Endothelial cell of umbilical vein (primary cell): ENCODE data around the gene SGCE. TPM values are rescaled to one million over a fixed set of nuclear protein-coding genes. Genes with fewer than 3 reads are reported as not detected.

ENCODE experiments used
- BruUV-seq: library from RNA; stranded (reverse); fragments of 400-500 nt; replicated peaks from 2 replicates; lab custom pipeline; 2021; lab: Mats Ljungman, UMichigan
- CTCF ChIA-PET: fragments of 300-600, 350-600 bp; sonication (Branson Sonifier 250); formaldehyde crosslinking; loops from one replicate; lab custom pipeline; 2021; ENCODE audit warnings: antibody characterized with exemption, inconsistent platforms; lab: Charles Lee
- POLR2A ChIA-PET: fragments of 300-600, 350-600 bp; sonication (Branson Sonifier 250); formaldehyde crosslinking; loops from one replicate; lab custom pipeline; 2021; ENCODE audit warnings: antibody characterized with exemption, inconsistent platforms; lab: Charles Lee
- DNase-seq: peaks from one replicate; pipeline ENCODE4 v3.0.0-alpha.2; 2011; ENCODE audit warnings: low read depth, low spot score
- FAIRE-seq: peaks from 2 replicates; lab custom pipeline; 2011; peaks lifted over from hg19 to GRCh38; lab: Jason Lieb, UNC
- H2AFZ ChIP-seq: 2 replicates; pipeline ENCODE4 v1.6.0; 2012; ENCODE audit warnings: low read depth, low read length, control low read depth, inconsistent platforms
- H3K27ac ChIP-seq: 2 replicates; pipeline ENCODE4 v1.5.1; 2011; ENCODE audit warnings: low read depth, mild to moderate bottlenecking, control low read depth, low read length, moderate library complexity; ENCODE audit not compliant: insufficient read depth
- H3K27me3 ChIP-seq, 2 experiments: 2 replicates each; pipeline versions ENCODE4 v1.6.0 to v1.6.1; 2011; ENCODE audit warnings: low read length in 2 of 2, mixed read lengths in 1 of 2; ENCODE audit not compliant: control insufficient read depth in 2 of 2, insufficient read depth in 2 of 2
- H3K36me3 ChIP-seq, 2 experiments: 2 replicates in 1 of 2; 3 replicates in 1 of 2; pipeline ENCODE4 v1.5.1; 2011; ENCODE audit warnings: low read length in 2 of 2, mild to moderate bottlenecking in 1 of 2, moderate library complexity in 1 of 2; ENCODE audit not compliant: control insufficient read depth in 2 of 2, insufficient read depth in 2 of 2; ENCODE audit errors: extremely low read depth in 1 of 2
- H3K4me1 ChIP-seq: 3 replicates; pipeline ENCODE4 v1.5.1; 2011; ENCODE audit warnings: mild to moderate bottlenecking, low read length; ENCODE audit not compliant: control insufficient read depth, insufficient read depth; ENCODE audit errors: extremely low read depth
- H3K4me2 ChIP-seq: 2 replicates; pipeline ENCODE4 v1.6.1; 2011; ENCODE audit warnings: low read length, control low read depth, mixed read lengths; ENCODE audit not compliant: insufficient read depth
- H3K4me3 ChIP-seq, 3 experiments: fragments of 200-600 bp in 1 of 3; sonication (generic), shearing (Covaris generic) in 1 of 3; replicated peaks in 1 of 3; 2 replicates each; pipeline ENCODE4 v1.5.1; 2011 to 2016; ENCODE audit warnings: control low read depth in 3 of 3, low read length in 3 of 3, mild to moderate bottlenecking in 2 of 3, inconsistent platforms in 1 of 3, low read depth in 1 of 3, moderate library complexity in 1 of 3; ENCODE audit not compliant: insufficient read depth in 1 of 3
- H3K79me2 ChIP-seq: 2 replicates; pipeline ENCODE4 v1.6.0; 2012; ENCODE audit warnings: low read length, inconsistent platforms; ENCODE audit not compliant: control insufficient read depth, insufficient read depth
- H3K9ac ChIP-seq: replicated peaks from 2 replicates; pipeline ENCODE3; 2011; ENCODE audit warnings: low read length, control low read depth; ENCODE audit not compliant: insufficient read depth; ENCODE audit errors: extremely low read depth
- H3K9me1 ChIP-seq: replicated peaks from 3 replicates; pipeline ENCODE4 v1.6.0; 2011; ENCODE audit warnings: mild to moderate bottlenecking, low read length; ENCODE audit not compliant: control insufficient read depth, insufficient read depth; ENCODE audit errors: extremely low read depth
- H3K9me3 ChIP-seq: replicated peaks from 2 replicates; pipeline ENCODE4 v1.5.1; 2012; ENCODE audit warnings: low read length, inconsistent platforms; ENCODE audit not compliant: control insufficient read depth, insufficient read depth
- H4K20me1 ChIP-seq: replicated peaks from 2 replicates; pipeline ENCODE3; 2011; ENCODE audit warnings: mild to moderate bottlenecking, low read length; ENCODE audit not compliant: control insufficient read depth, insufficient read depth; ENCODE audit errors: extremely low read depth
- CTCF ChIP-seq, 2 donors: IDR thresholded peaks; 1 replicate in 1 of 2; 2 replicates in 1 of 2; pipeline ENCODE4 v1.5.1; 2011; ENCODE audit warnings: low read length in 2 of 2, mild to moderate bottlenecking in 2 of 2, moderate library complexity in 2 of 2, control low read depth in 1 of 2, inconsistent platforms in 1 of 2, low read depth in 1 of 2; ENCODE audit not compliant: insufficient read depth in 1 of 2; ENCODE audit errors: extremely low read depth in 1 of 2
- EZH2 ChIP-seq: IDR thresholded peaks from 2 replicates; pipeline ENCODE4 v1.6.1; 2012; ENCODE audit warnings: borderline replicate concordance, low read depth, mild to moderate bottlenecking, moderate library complexity, low read length, inconsistent platforms; ENCODE audit not compliant: severe bottlenecking
- FOS ChIP-seq: IDR thresholded peaks from 2 replicates; pipeline ENCODE4 v1.6.1; 2011; ENCODE audit warnings: mild to moderate bottlenecking, low read length, moderate library complexity, borderline replicate concordance; ENCODE audit not compliant: insufficient read depth
- GATA2 ChIP-seq: IDR thresholded peaks from 2 replicates; pipeline ENCODE4 v1.7.0; 2011; ENCODE audit warnings: low read depth, mild to moderate bottlenecking, moderate library complexity, mixed read lengths, low read length; ENCODE audit not compliant: insufficient read length, insufficient read depth
- JUN ChIP-seq: IDR thresholded peaks from 2 replicates; pipeline ENCODE4 v1.6.1; 2011; ENCODE audit warnings: borderline replicate concordance, low read depth; ENCODE audit not compliant: insufficient read length, insufficient read depth
- MYC ChIP-seq: IDR thresholded peaks from one replicate; pipeline ENCODE4 v1.6.1; 2011; ENCODE audit warnings: mild to moderate bottlenecking, low read depth, low read length
- POLR2A ChIP-seq: IDR thresholded peaks from 2 replicates; pipeline ENCODE4 v1.6.1; 2012; ENCODE audit warnings: low read depth, mild to moderate bottlenecking, control low read depth, low read length
- POLR2AphosphoS5 ChIP-seq: IDR thresholded peaks from 2 replicates; pipeline ENCODE4 v1.6.1; 2012; ENCODE audit warnings: low read depth, mild to moderate bottlenecking, control low read depth, low read length, moderate library complexity; ENCODE audit not compliant: insufficient read depth
- dilution Hi-C: fragments of 300-500 bp; cut with MboI; formaldehyde crosslinking; loops from one replicate; pipeline ENCODE4 v1.15.0; 2019; ENCODE audit warnings: low sequenced_read_pairs; ENCODE audit not compliant: extremely low pct_ligation_motif_present
- intact Hi-C: fragments of 100-400 bp; cut with micrococcal nuclease; formaldehyde crosslinking; loops from one replicate; pipeline ENCODE4 v1.10.0; 2022
- polyA plus RNA-seq, 4 experiments: library from polyadenylated mRNA; depleted of rRNA in 3 of 4; stranded (reverse) in 3 of 4; unstranded in 1 of 4; fragments of >200 nt; gene quantifications; 2 replicates each; pipeline versions ENCODE4 v1.2.1 to v1.2.3, GENCODE V29; 2011 to 2012; ENCODE audit warnings: missing spikeins in 1 of 4
- total RNA-seq: library from RNA; stranded (reverse); gene quantifications from 2 replicates; pipeline ENCODE4 v1.2.3, GENCODE V29; 2021
- TF ChIP-seq, protein P1 (sequence below): IDR thresholded peaks from 2 replicates; pipeline ENCODE4 v1.6.1; 2011; ENCODE audit not compliant: insufficient read depth, insufficient read length

SGCE gene
- total and polyA plus RNA-seq, 2 donors (not counting 3 experiments of a cell fraction or from before 2014, with no cell fraction given): 46.8 to 53.3 TPM

DNA sequence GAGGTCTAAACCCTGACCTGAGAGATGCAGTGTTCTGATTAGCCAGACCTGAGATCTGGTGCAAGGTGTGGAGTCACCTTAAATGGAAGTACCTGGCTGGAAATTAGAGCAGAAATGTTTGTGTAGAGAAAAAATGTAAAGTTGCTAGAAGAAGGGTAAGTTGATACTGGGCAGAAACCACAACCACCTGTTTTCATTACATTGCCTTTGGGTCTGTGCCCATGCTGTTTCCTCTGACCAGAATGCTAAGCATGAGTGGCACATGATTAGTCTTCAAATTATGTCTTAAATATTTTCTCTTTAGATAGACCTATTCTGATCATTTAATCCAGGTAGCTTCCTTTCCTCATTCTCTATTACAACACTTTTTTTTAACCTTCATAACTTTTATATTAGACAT, 77.3 kb downstream of the SGCE start:
- POLR2A ChIA-PET: no interaction called here
- Histone ChIP-seq H3K4me1 (no peaks in the 10 kb centered on the region), H3K4me2 (no peak overlapping the region), H3K79me2 (no peaks in the 10 kb centered on the region), H3K9me3 (no peaks in the 10 kb centered on the region), H2AFZ (no peak overlapping the region), H3K9me1 (no peaks in the 10 kb centered on the region), H4K20me1 (no peaks in the 10 kb centered on the region), H3K4me3 (no peak overlapping the region), H3K27ac (no peak overlapping the region), H3K9ac (no peak overlapping the region), H3K36me3 (no peaks in the 10 kb centered on the region), H3K27me3 (no peaks in the 10 kb centered on the region)
- CTCF ChIA-PET: no interaction called here
- no peak for TF ChIP-seq MYC
- TF ChIP-seq FOS: no peak
- no peak for TF ChIP-seq EZH2
- no peak for TF ChIP-seq POLR2AphosphoS5
- TF ChIP-seq CTCF (IDR thresholded peaks at IDR 0.05; ENCODE audit: extremely low read depth in 1 of 2, insufficient read depth in 1 of 2, low read depth in 1 of 2, low read length in 2 of 2): no peak
- TF ChIP-seq GATA2: no peak
- TF ChIP-seq POLR2A: no peak
- TF ChIP-seq, protein P1, sequence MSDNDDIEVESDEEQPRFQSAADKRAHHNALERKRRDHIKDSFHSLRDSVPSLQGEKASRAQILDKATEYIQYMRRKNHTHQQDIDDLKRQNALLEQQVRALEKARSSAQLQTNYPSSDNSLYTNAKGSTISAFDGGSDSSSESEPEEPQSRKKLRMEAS: no peak
- TF ChIP-seq JUN: no peak
- intact Hi-C loops: no loop called here
- BruUV-seq: no TSS peak
- DNase-seq (no peak), FAIRE-seq (no peak)
- dilution Hi-C loops: no loop called here
